ENCODE results near the gene SUMF1.

DNA sequence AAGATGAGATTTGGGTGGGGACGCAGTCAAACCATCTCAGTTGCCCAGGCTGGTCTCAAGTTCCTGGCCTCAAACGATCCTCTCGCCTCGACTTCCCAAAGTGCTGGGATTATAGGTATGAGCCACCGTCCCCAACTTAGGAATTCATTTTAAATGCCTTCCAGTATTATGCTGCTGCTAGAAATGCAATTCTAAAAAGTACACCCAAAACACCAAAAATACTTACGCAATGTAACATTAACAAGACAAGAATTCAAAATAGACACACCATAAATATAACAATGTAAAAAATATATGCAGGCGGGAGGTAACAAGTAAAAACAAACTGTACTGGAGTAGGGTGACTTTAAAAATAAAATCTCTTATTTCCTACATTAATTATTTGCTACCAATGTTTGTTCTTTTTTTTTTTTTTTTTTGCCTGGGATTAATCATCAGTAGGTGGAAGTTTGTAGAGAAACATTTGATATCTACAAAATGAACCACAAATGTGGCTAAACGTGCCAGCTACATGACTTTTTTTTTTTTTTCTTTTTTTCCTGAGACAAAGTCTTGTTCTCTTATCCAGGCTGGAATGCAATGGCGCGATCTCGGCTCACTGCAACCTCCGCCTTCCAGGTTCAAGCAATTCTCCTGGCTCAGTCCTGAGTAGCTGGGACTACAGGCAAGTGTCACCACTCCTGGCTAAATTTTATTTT is 107.1 kb downstream of the SUMF1 start:
- TF ChIP-seq, protein P1, sequence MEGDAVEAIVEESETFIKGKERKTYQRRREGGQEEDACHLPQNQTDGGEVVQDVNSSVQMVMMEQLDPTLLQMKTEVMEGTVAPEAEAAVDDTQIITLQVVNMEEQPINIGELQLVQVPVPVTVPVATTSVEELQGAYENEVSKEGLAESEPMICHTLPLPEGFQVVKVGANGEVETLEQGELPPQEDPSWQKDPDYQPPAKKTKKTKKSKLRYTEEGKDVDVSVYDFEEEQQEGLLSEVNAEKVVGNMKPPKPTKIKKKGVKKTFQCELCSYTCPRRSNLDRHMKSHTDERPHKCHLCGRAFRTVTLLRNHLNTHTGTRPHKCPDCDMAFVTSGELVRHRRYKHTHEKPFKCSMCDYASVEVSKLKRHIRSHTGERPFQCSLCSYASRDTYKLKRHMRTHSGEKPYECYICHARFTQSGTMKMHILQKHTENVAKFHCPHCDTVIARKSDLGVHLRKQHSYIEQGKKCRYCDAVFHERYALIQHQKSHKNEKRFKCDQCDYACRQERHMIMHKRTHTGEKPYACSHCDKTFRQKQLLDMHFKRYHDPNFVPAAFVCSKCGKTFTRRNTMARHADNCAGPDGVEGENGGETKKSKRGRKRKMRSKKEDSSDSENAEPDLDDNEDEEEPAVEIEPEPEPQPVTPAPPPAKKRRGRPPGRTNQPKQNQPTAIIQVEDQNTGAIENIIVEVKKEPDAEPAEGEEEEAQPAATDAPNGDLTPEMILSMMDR (IDR thresholded peaks at IDR 0.05): no peak
- no peak for TF ChIP-seq POLR2A (IDR thresholded peaks at IDR 0.05)
